Trophoblast cell (in vitro differentiated cells and primary cell): Measurements from ENCODE around the gene LOXL3.

Experiments used
- DNase-seq, 2 donors: peaks; one replicate each; pipeline ENCODE4 v3.0.0-alpha.2; 2016
- H2AFZ ChIP-seq: 2 replicates; pipeline ENCODE4 v1.6.1; 2013; ENCODE audit warnings: low read length, moderate library complexity, mild to moderate bottlenecking; ENCODE audit not compliant: insufficient read depth, poor library complexity
- H2AK5ac ChIP-seq: 2 replicates; pipeline ENCODE4 v1.6.1; 2013; ENCODE audit warnings: mild to moderate bottlenecking, low read length
- H2BK120ac ChIP-seq: 2 replicates; pipeline ENCODE4 v1.6.1; 2013; ENCODE audit warnings: low read length, mild to moderate bottlenecking, moderate library complexity; ENCODE audit not compliant: insufficient read depth, poor library complexity
- H2BK12ac ChIP-seq: 2 replicates; pipeline ENCODE4 v1.6.1; 2013; ENCODE audit warnings: mild to moderate bottlenecking, low read length, moderate library complexity
- H2BK5ac ChIP-seq: 2 replicates; pipeline ENCODE4 v1.6.1; 2013; ENCODE audit warnings: low read length, low read depth, moderate library complexity, mild to moderate bottlenecking; ENCODE audit not compliant: poor library complexity
- H3K14ac ChIP-seq: 2 replicates; pipeline ENCODE4 v1.6.1; 2013; ENCODE audit warnings: mild to moderate bottlenecking, low read length
- H3K18ac ChIP-seq: 2 replicates; pipeline ENCODE4 v1.6.1; 2013; ENCODE audit warnings: mild to moderate bottlenecking, low read length
- H3K23ac ChIP-seq: 2 replicates; pipeline ENCODE4 v1.6.1; 2013; ENCODE audit warnings: low read length
- H3K27ac ChIP-seq: 2 replicates; pipeline ENCODE4 v1.5.1; 2013; ENCODE audit warnings: low read depth, mild to moderate bottlenecking, inconsistent platforms, low read length, moderate library complexity
- H3K27me3 ChIP-seq: 2 replicates; pipeline ENCODE4 v1.6.1; 2013; ENCODE audit warnings: inconsistent platforms, mild to moderate bottlenecking, low read length, moderate library complexity; ENCODE audit not compliant: insufficient read depth
- H3K36me3 ChIP-seq, 2 experiments: 1 replicate in 1 of 2; 2 replicates in 1 of 2; pipeline ENCODE4 v1.6.1; 2013; ENCODE audit warnings: low read length in 2 of 2, mild to moderate bottlenecking in 2 of 2, moderate library complexity in 1 of 2; ENCODE audit not compliant: insufficient read depth in 2 of 2, control insufficient read depth in 1 of 2
- H3K4ac ChIP-seq: 2 replicates; pipeline ENCODE4 v1.6.1; 2013; ENCODE audit warnings: low read depth, mild to moderate bottlenecking, low read length, moderate library complexity
- H3K4me1 ChIP-seq, 2 experiments: 1 replicate in 1 of 2; 2 replicates in 1 of 2; pipeline ENCODE4 v1.6.1; 2013; ENCODE audit warnings: low read length in 2 of 2, mild to moderate bottlenecking in 2 of 2, moderate library complexity in 1 of 2; ENCODE audit not compliant: insufficient read depth in 2 of 2, control insufficient read depth in 1 of 2
- H3K4me2 ChIP-seq: 2 replicates; pipeline ENCODE4 v1.6.1; 2013; ENCODE audit warnings: inconsistent platforms, mild to moderate bottlenecking, low read length, moderate library complexity
- H3K4me3 ChIP-seq: 2 replicates; pipeline ENCODE4 v1.5.1; 2013; ENCODE audit warnings: mild to moderate bottlenecking, low read depth, low read length, inconsistent platforms
- H3K79me1 ChIP-seq: one replicate; pipeline ENCODE4 v1.6.1; 2013; ENCODE audit warnings: low read length
- H3K79me2 ChIP-seq: 2 replicates; pipeline ENCODE4 v1.6.1; 2013; ENCODE audit warnings: low read length, mild to moderate bottlenecking; ENCODE audit not compliant: control insufficient read depth, insufficient read depth, poor library complexity
- H3K9ac ChIP-seq: 2 replicates; pipeline ENCODE4 v1.6.1; 2013; ENCODE audit warnings: mild to moderate bottlenecking, low read length
- H3K9me3 ChIP-seq: 2 replicates; pipeline ENCODE4 v1.6.1; 2013; ENCODE audit warnings: low read depth, mild to moderate bottlenecking, control low read depth, inconsistent platforms, low read length; ENCODE audit not compliant: insufficient read depth
- H4K12ac ChIP-seq: 2 replicates; pipeline ENCODE4 v1.6.1; 2013; ENCODE audit warnings: low read depth, mild to moderate bottlenecking, low read length, moderate library complexity
- H4K8ac ChIP-seq: 2 replicates; pipeline ENCODE4 v1.6.1; 2013; ENCODE audit warnings: low read depth, mild to moderate bottlenecking, low read length, moderate library complexity
- H4K91ac ChIP-seq: one replicate; pipeline ENCODE4 v1.6.1; 2013; ENCODE audit warnings: low read depth, mild to moderate bottlenecking, low read length, moderate library complexity
- WGBS: extraction: QIAGEN DNeasy Blood & Tissue Kit; methylation state at CpG from one replicate; pipeline ENCODE4 v1.1.7; 2013; ENCODE audit warnings: missing lambda C conversion rate; ENCODE audit not compliant: insufficient read length, insufficient coverage; ENCODE audit errors: extremely low coverage; 5-methylcytosine and 5-hydroxymethylcytosine counted together

LOXL3 gene

GRCh38 chr2:74501335-74502071, 52.2 kb downstream of the LOXL3 start:
- Histone ChIP-seq H4K91ac (no peak overlapping the region), H2BK5ac (no peak overlapping the region), H3K4me3 (no peak overlapping the region), H3K79me1 (peaks cover 19% of the 10 kb centered on the region), H3K27ac (no peak overlapping the region), H2BK120ac (no peak overlapping the region), H4K12ac (no peak overlapping the region), H3K9ac (no peak overlapping the region), H3K27me3 (peaks cover 67% of the 10 kb centered on the region), H3K4ac (no peak overlapping the region), H2AFZ (no peak overlapping the region), H3K36me3 (peaks cover 8 to 11% of the 10 kb centered on the region in 2 experiments), H3K9me3 (peaks cover 4% of the 10 kb centered on the region), H3K14ac (no peak overlapping the region), H2BK12ac (no peak overlapping the region), H3K18ac (no peak overlapping the region), H3K4me2 (no peak overlapping the region), H2AK5ac (no peak overlapping the region), H3K79me2 (peaks cover 8% of the 10 kb centered on the region), H3K23ac (no peak overlapping the region), H3K4me1 (peaks cover 33 to 34% of the 10 kb centered on the region in 2 experiments), H4K8ac (no peak overlapping the region)
- no CpG with 5 or more reads among the region's 18 CpGs for WGBS
- no peak for DNase-seq

- Histone ChIP-seq H3K4me3 (no peak overlapping the region), H3K4me2 (no peak overlapping the region), H2BK5ac (no peak overlapping the region), H3K9me3 (peaks cover 2% of the 10 kb centered on the region), H3K79me2 (peaks cover 8% of the 10 kb centered on the region), H4K12ac (no peak overlapping the region), H3K14ac (no peak overlapping the region), H3K79me1 (peaks cover 19% of the 10 kb centered on the region), H2BK12ac (no peak overlapping the region), H3K9ac (no peak overlapping the region), H3K27me3 (peaks cover 67% of the 10 kb centered on the region), H2BK120ac (no peak overlapping the region), H4K8ac (no peak overlapping the region), H3K36me3 (peaks cover 3 to 5% of the 10 kb centered on the region in 2 experiments), H2AFZ (no peak overlapping the region), H3K18ac (no peak overlapping the region), H2AK5ac (no peak overlapping the region), H4K91ac (no peak overlapping the region), H3K23ac (no peak overlapping the region), H3K4me1 (peaks cover 29% of the 10 kb centered on the region in 2 experiments), H3K27ac (no peak overlapping the region), H3K4ac (no peak overlapping the region)
- no peak for DNase-seq
Measured at GRCh38 chr2:74500578-74500946, 53.2 kb downstream of the LOXL3 start.

GRCh38 chr2:74499940-74500577, 53.7 kb downstream of the LOXL3 start:
- Histone ChIP-seq H3K4me2 (no peak overlapping the region), H2BK12ac (no peak overlapping the region), H3K4me3 (no peak overlapping the region), H2BK120ac (no peak overlapping the region), H4K12ac (no peak overlapping the region), H2BK5ac (no peak overlapping the region), H4K8ac (no peak overlapping the region), H3K27me3 (peaks cover 67% of the 10 kb centered on the region), H3K4me1 (peaks cover 29% of the 10 kb centered on the region in 2 experiments), H3K18ac (no peak overlapping the region), H2AK5ac (no peak overlapping the region), H3K23ac (no peak overlapping the region), H3K14ac (no peak overlapping the region), H2AFZ (no peak overlapping the region), H3K79me2 (peaks cover 8% of the 10 kb centered on the region), H3K9me3 (peaks cover 2% of the 10 kb centered on the region), H3K27ac (no peak overlapping the region), H3K4ac (no peak overlapping the region), H3K9ac (no peak overlapping the region), H3K79me1 (peaks cover 19% of the 10 kb centered on the region), H4K91ac (no peak overlapping the region), H3K36me3 (peaks cover 0 to under 1% of the 10 kb centered on the region in 2 experiments)
- DNase-seq, result no peak
- WGBS, result no CpG with 5 or more reads among the region's 15 CpGs

DNA sequence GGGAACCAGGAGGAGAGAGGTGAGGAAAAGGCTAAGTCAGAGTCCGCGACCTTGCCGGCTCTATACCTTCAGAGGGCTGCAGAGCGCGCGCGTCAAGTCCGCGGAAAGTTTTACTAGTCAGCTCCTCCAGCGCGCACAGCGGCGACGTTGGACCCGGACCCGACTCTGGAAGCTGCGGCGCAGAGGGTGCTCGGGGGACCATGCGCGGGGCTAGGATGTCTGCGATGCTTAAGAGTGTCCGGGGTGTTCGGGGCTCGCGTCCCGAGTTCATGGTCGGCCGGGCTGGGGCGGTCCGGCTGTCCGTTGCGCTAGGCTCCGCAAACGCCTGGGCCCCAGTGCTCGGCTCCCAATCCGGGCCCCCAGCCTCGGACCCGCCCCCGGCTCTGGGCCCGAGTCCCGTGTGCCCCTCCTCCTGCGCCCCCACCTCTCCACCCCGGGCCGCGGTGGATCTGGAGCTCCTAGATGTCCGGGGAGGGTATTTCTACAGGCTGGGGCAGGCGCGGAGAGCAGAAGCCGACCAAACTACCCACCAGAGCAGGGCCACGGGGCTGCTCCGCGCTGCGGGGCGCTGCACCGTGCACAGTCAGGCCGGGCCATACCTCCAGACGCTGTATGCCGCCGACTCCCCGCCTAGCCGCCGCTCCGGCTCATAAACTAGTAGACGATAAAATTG, 54.3 kb downstream of the LOXL3 start, which contains the start of gene LBX2:
LBX2 (minus strand) TSS at position 337 of the 673 bp plus-strand sequence; CDS start at position 271, 66 bp downstream.
- no peak within 1 kb of the TSS for H3K14ac ChIP-seq
- no peak within 1 kb of the TSS for H2BK5ac ChIP-seq
- H2BK12ac ChIP-seq, result no peak within 1 kb of the TSS
- no peak within 1 kb of the TSS for H4K8ac ChIP-seq
- H3K23ac ChIP-seq, result no peak within 1 kb of the TSS
- no peak within 1 kb of the TSS for H2AK5ac ChIP-seq
- peaks cover 67% of the 10 kb centered on the region for H3K27me3 ChIP-seq
- no peaks in the 10 kb centered on the region for H3K36me3 ChIP-seq
- no peak within 1 kb of the TSS for H4K91ac ChIP-seq
- H2AFZ ChIP-seq, result peak within 1 kb of the TSS; percentile 27
- H4K12ac ChIP-seq, result no peak within 1 kb of the TSS
- H3K4me1 ChIP-seq, result peaks cover 29% of the 10 kb centered on the region in 2 experiments
- H3K4me3 ChIP-seq, result peak within 1 kb of the TSS; percentile 30
- H3K27ac ChIP-seq, result no peak within 1 kb of the TSS
- H3K79me2 ChIP-seq, result peaks cover 8% of the 10 kb centered on the region
- H3K9ac ChIP-seq, result no peak within 1 kb of the TSS
- peaks cover 19% of the 10 kb centered on the region for H3K79me1 ChIP-seq
- no peak within 1 kb of the TSS for H3K4ac ChIP-seq
- WGBS, result no CpG with 5 or more reads among the region's 65 CpGs
- H3K9me3 ChIP-seq, result peaks cover 2% of the 10 kb centered on the region
- H3K18ac ChIP-seq, result no peak within 1 kb of the TSS
- no peak within 1 kb of the TSS for H2BK120ac ChIP-seq
- H3K4me2 ChIP-seq, result peak within 1 kb of the TSS; percentile 63
- peak in 1 of 2 donors; percentile 17 for DNase-seq
